Adipocyte (in vitro differentiated cells): ENCODE measurements around the gene FGG.

Source experiments
- DNase-seq: peaks from one replicate; pipeline ENCODE4 v3.0.0-alpha.2; 2015; ENCODE audit warnings: low read depth
- H3K27me3 ChIP-seq: replicated peaks from 2 replicates; pipeline ENCODE4 v1.7.0; 2013; ENCODE audit warnings: mild to moderate bottlenecking, low read length, moderate library complexity; ENCODE audit not compliant: control insufficient read depth, insufficient read depth
- H3K36me3 ChIP-seq: 2 replicates; pipeline ENCODE4 v1.7.0; 2013; ENCODE audit warnings: low read length, mild to moderate bottlenecking, moderate library complexity; ENCODE audit not compliant: control insufficient read depth, insufficient read depth, severe bottlenecking
- H3K4me1 ChIP-seq: 2 replicates; pipeline ENCODE4 v1.7.0; 2013; ENCODE audit warnings: mild to moderate bottlenecking, low read length, moderate library complexity; ENCODE audit not compliant: control insufficient read depth, insufficient read depth
- H3K4me3 ChIP-seq: 2 replicates; pipeline ENCODE4 v1.7.0; 2013; ENCODE audit warnings: mild to moderate bottlenecking, low read length, moderate library complexity
- H3K9ac ChIP-seq: 2 replicates; pipeline ENCODE4 v1.7.0; 2013; ENCODE audit warnings: mild to moderate bottlenecking, low read length, moderate library complexity
- H3K9me3 ChIP-seq: 2 replicates; pipeline ENCODE4 v1.7.0; 2013; ENCODE audit warnings: mild to moderate bottlenecking, low read length, moderate library complexity; ENCODE audit not compliant: control insufficient read depth

Gene FGG

GRCh38 chr4:154612472-154613414 lies at the start of gene FGG:
Gene FGG (minus strand): TSS chr4:154612656. CDS start chr4:154612609, 47 bp downstream.
- Histone ChIP-seq H3K27me3 (peaks cover 9% of the 10 kb centered on the region), H3K4me1 (no peaks in the 10 kb centered on the region), H3K4me3 (no peak within 1 kb of the TSS), H3K9ac (no peak within 1 kb of the TSS), H3K9me3 (no peaks in the 10 kb centered on the region), H3K36me3 (no peaks in the 10 kb centered on the region)
- no peak for DNase-seq

- Histone ChIP-seq H3K4me1 (peaks cover 14% of the 10 kb centered on the region), H3K36me3 (no peaks in the 10 kb centered on the region), H3K27me3 (no peaks in the 10 kb centered on the region), H3K4me3 (no peak overlapping the region), H3K9ac (no peak overlapping the region), H3K9me3 (no peaks in the 10 kb centered on the region)
- peak; percentile 62 for DNase-seq
These were observed 47.6 kb upstream of the FGG start for GRCh38 chr4:154660052-154660451.

- no peak for DNase-seq
- no peaks in the 10 kb centered on the region for H3K27me3 ChIP-seq
- peaks cover 14% of the 10 kb centered on the region for H3K4me1 ChIP-seq
These were observed 46.4 kb upstream of the FGG start for GRCh38 chr4:154658680-154659405.

GRCh38 chr4:154643493-154643892 lies 31.0 kb upstream of the FGG start:
- Histone ChIP-seq H3K9me3 (no peaks in the 10 kb centered on the region), H3K9ac (no peak overlapping the region), H3K4me1 (peaks cover 10% of the 10 kb centered on the region), H3K36me3 (no peaks in the 10 kb centered on the region), H3K27me3 (no peaks in the 10 kb centered on the region), H3K4me3 (no peak overlapping the region)
- DNase-seq, result no peak

More at GRCh38 chr4:154658680-154659405, 46.4 kb upstream of the FGG start:
- Histone ChIP-seq H3K9ac (no peak overlapping the region), H3K36me3 (no peaks in the 10 kb centered on the region), H3K4me3 (peak overlapping the region; percentile 51), H3K9me3 (no peaks in the 10 kb centered on the region)

GRCh38 chr4:154642373-154643009 lies 30.0 kb upstream of the FGG start:
- no peak overlapping the region for H3K9ac ChIP-seq
- no peaks in the 10 kb centered on the region for H3K36me3 ChIP-seq
- H3K4me3 ChIP-seq, result no peak overlapping the region
- H3K4me1 ChIP-seq, result peaks cover 16% of the 10 kb centered on the region
- DNase-seq, result no peak
- H3K27me3 ChIP-seq, result no peaks in the 10 kb centered on the region
- H3K9me3 ChIP-seq, result no peaks in the 10 kb centered on the region

- H3K4me1 ChIP-seq, result peaks cover 19% of the 10 kb centered on the region
- H3K9me3 ChIP-seq, result no peaks in the 10 kb centered on the region
- H3K36me3 ChIP-seq, result no peaks in the 10 kb centered on the region
- no peak overlapping the region for H3K9ac ChIP-seq
- DNase-seq, result no peak
- no peaks in the 10 kb centered on the region for H3K27me3 ChIP-seq
- no peak overlapping the region for H3K4me3 ChIP-seq
These were observed 28.5 kb upstream of the FGG start for GRCh38 chr4:154640999-154641398.

- Histone ChIP-seq H3K36me3 (no peaks in the 10 kb centered on the region), H3K9me3 (no peaks in the 10 kb centered on the region), H3K27me3 (no peaks in the 10 kb centered on the region), H3K9ac (no peak overlapping the region), H3K4me1 (peaks cover 10% of the 10 kb centered on the region), H3K4me3 (no peak overlapping the region)
- DNase-seq, result no peak
These were observed 21.6 kb upstream of the FGG start for GRCh38 chr4:154634058-154634457.

GRCh38 chr4:154631828-154632227 lies 19.4 kb upstream of the FGG start:
- Histone ChIP-seq H3K9ac (no peak overlapping the region), H3K36me3 (no peaks in the 10 kb centered on the region), H3K4me1 (peaks cover 5% of the 10 kb centered on the region), H3K4me3 (no peak overlapping the region), H3K9me3 (no peaks in the 10 kb centered on the region), H3K27me3 (no peaks in the 10 kb centered on the region)
- DNase-seq, result no peak

- H3K9me3 ChIP-seq, result no peaks in the 10 kb centered on the region
- no peak overlapping the region for H3K9ac ChIP-seq
- no peak overlapping the region for H3K4me3 ChIP-seq
- peaks cover 5% of the 10 kb centered on the region for H3K4me1 ChIP-seq
- no peak for DNase-seq
- H3K27me3 ChIP-seq, result no peaks in the 10 kb centered on the region
- no peaks in the 10 kb centered on the region for H3K36me3 ChIP-seq
These were observed 17.9 kb upstream of the FGG start for GRCh38 chr4:154630324-154630723.

GRCh38 chr4:154626793-154627484 lies 14.5 kb upstream of the FGG start:
- Histone ChIP-seq H3K27me3 (peaks cover 3% of the 10 kb centered on the region), H3K36me3 (no peaks in the 10 kb centered on the region), H3K9ac (peak overlapping the region; percentile 41), H3K4me1 (peaks cover 5% of the 10 kb centered on the region), H3K4me3 (peak overlapping the region; percentile 68), H3K9me3 (no peaks in the 10 kb centered on the region)
- peak; percentile 62 for DNase-seq
